AG08396 (cell line): ENCODE results near the gene POLR2F.

Source experiments
- DNase-seq: peaks from one replicate; pipeline ENCODE4 v3.0.0; 2012; ENCODE audit warnings: low spot score, mixed read lengths

The POLR2F gene

DNA sequence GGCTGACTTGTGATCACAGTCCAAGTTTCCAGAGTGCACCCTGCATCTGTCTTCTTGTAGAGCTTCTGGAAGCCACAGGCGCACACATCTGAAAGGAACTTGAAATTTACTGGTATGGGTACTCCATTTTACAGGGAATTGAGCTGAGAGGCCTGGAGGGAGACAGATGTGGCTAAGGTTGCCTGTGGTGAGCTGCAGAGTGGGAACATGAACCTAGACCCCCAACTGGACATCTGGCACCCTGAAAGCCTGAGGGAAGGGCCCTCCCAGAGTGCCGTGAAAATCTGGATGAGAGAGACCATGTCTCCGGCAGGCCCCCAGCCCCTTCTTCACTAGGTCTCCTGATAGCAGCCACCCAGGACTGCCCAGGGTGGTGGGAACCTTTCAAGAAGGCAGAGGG lies 53.4 kb downstream of the POLR2F start:
- no peak for DNase-seq

DNA sequence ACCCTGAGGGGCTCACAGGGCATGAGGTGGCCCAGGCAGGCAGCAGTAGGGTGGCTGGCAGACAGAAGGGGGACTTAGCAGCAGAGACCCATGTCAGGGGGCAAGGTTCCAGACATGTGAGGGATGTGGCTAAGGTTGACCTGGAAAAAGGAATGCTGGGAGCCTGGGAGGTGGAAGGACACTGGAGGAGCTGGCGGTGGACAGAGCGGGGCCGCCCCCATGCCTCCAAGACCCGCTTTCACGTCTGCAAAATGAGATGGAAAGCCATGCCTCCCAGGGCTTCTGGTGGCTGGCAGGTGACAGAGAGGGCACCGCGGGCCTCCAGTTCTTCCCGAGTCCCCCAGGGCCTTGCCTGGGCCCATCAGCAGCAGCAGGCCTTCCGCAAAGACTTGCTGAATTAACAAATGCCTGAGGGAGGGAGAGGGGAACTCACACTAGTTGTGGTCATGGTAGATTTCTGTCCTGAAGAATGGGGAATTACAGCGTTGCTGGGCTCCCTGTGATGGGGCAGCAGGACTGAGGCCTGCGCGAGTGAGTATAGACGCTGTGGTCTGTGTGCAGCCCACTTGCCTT lies 53.9 kb downstream of the POLR2F start:
- no peak for DNase-seq

DNA sequence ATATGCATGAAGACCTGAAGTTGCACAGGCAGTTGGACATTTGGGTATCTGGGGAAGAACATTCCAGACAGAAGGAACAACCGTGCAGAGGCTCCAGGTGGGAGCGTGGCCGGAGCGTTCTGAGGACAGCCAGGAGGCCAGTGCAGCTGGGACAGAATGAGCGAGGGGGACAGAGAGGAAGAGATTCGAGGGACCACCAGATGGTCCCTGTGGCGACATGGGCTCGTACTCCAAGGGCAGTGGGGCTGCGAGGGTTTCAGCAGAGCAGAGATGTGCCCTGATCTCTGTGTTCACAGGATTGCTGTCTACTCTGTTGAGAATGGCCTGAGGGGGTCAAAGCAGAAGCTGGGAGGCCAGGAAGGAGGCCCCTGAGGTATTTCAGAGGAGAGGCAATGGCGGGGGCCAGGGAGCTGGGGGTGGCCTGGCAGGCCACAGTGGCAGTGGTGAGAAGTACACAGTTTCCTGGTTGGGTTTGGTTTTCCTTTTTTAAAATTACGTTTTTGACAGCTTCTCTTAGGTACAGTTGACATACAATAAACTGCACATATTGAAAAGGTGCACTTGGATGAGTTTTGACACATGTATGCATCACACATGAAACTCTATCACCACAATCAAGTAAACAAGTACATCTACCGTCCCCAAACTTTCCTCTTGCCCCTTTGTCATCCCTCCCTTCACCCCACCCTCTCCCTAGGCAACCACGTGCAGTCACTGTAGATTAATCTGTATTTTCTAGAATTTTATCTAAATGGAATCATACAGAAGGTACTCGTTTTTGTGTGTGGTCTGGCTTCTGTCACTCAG lies 55.7 kb downstream of the POLR2F start:
- no peak for DNase-seq

DNA sequence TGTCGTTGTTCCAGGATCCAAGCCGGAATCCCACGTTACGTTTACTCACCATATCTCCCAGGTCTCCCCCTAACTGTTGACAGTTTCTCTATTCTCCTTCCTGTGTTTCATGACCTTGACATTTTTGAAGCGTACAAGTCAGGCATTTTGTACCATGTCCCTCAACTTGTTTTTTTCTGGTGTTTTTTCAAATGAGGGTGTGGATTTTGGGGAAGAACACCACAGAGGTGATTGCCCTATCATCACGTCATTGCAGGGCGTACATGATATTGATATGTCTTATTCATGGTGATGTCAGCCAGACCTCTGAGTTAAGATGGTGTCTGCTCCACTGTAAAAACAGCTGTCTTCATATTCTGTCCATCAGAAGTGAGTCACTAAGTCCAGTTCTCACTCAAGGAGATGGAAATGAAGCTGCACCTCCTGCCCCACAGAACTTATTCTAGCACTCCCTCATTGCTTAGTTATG lies 59.1 kb downstream of the POLR2F start:
- DNase-seq, result no peak

DNA sequence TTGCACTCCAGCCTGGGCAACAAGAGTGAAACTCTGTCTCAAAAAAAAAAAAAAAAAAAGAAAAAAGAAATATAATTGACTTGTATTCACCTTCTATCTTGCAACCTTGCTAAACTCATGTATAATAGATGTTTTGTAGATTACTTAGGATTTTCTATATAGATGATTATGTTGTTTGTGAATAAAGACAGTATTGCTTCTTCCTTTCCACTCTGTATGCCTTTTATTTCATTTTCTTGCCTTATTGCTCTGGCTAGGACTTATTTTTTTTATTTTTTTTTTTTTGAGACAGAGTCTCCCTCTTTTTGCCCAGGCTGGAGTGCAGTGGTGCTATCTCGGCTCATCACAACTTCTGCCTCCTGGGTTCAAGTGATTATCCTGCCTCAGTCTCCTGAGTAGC lies 60.6 kb downstream of the POLR2F start:
- DNase-seq, result no peak

DNA sequence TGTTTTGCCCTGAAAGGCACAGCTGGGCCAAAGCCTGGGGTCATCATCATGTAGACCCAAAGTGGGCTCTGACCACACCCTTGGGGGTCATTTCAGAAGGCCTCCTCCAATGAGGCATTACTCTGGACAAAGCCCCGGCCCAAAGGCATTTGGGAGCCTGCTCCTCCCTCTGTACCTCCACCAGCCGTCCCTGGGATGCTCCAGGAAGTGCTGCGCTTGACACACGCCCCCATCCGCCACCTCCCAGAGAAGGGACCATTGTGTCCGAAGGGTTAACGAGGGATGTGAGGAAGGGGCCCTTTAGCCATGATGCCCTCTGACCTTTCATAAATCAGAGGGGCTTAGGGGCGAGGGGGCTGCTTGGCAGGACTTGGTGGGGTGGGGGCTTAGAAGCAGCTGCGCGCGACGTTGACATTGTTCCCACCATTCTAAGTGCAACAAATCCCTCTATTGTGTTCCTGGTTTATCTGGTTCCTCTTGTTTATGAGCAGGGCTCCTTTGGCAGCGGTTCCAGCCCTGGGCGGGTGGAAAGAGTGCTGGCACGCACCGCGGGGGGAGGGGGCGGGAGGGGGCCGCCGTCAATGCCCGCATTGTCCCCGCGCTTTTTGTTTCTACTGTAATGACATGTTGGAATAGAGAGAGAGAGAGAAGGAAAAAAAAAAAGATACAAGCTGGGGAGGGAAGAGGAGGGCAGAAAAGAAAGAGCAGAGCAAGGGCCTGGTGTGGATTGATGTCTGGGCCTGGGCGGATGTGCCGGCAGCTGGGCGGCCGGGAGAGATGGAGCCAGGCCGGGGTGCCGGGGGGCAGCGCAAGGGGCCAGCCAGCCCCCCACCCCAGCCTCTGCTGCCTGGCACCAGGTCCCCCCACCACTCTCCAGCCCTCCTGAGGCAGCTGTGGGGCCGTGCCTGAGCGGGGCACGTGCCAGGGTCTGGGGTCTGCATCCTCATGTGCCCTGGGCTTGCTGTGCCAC lies 63.0 kb downstream of the POLR2F start:
- peak; percentile 78 for DNase-seq

DNA sequence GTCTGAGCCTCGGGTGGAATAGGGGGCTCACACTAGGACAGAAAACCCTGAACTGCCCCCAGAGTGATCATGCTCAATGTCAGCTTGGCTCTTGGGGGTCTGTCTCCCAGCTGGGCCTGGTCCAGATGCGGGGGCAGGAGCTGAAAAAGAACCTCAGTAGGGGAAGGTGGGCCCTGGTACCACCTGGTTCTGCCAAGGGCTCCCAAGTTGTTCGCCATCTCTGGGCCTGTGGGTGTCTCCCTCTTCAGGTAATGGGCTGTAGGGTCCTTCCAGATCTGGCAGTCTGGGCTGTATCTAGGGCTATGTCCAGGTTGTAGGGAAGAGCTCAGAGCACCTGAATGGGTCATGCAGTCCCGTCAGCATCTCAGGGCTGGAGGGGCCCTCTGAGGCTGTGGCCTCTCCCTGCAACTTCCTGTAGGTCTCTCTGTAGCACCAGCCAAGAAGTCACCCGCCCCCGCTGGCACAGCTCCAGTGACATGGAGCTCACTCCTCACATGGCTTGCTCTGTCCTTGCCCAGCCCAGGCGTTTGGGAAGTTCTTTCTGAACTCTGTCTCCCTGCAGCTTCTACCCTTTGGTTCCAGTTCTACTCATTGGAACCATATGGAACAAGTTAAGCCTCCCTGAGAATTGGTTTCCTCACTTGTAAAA lies 63.9 kb downstream of the POLR2F start:
- DNase-seq, result peak; percentile 74

DNA sequence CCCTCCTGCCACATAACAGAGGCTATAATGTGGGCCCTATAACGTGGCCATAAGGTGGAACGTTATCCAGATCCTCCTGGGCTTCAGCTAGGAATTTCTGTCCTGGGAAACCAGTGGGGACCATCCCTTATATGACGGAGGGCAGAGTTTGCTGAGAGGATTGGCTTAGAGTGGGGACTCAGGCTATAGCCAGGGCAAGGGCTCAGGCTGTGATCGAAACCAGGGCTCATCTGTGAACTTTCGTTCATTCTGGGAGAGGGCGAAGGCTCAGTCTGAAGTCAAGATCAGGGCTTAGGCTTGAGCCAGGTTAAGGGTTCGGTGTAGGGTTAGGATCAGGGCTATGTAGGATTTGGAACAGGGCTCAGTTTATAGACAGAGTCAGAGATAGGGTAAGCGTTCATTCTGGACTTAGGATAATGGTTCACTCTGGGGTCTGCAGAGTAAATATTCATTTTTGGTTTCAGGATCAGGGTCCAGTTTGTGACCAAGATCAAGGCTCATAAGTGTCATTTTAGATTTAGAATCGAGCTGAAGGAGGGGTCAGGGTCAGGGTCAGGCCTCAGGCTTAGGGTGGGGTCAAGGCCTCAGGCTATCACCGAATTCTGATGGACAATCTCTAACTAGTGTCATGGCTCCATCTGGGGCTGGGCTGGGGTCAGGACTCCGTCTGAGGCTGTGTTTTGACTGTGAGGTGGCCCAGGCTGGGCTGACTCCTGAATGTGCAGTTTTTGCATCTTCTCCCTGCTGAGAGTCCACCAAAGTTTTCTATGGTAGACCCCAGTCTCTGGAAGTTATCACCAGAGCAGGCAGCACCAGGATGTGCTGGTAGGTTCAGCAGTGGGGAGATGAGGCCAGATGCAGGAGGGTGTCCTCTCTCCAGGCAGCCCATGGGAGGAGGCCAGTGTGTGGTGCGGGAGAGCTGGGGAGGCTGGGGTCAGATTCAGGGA lies 64.7 kb downstream of the POLR2F start:
- no peak for DNase-seq
